ENCODE measurements around the gene WNT7B. TPM values are rescaled to one million over a fixed set of nuclear protein-coding genes. Genes with fewer than 3 reads are reported as not detected.

WNT7B gene
- polyA plus RNA-seq, 1 experiment = not detected

- H3K27me3 ChIP-seq (ENCODE audit: control insufficient read depth, insufficient read depth, low read length) = peaks cover 16% of the 10 kb centered on the region
- H3K4me3 ChIP-seq (ENCODE audit: low read depth, low read length) = no peak overlapping the region
- TF ChIP-seq CTCF (IDR thresholded peaks at IDR 0.05; ENCODE audit: insufficient read depth, low read depth, low read length) = no peak
- DNase-seq (ENCODE audit: low read depth) = no peak
- CTCF ChIA-PET = interaction anchor here (1.4 kb wide), 1 partner anchor 50 kb away, joined by 4 read pairs; no protein-coding TSS in a partner anchor
- POLR2A ChIA-PET = no interaction called here
- no peaks in the 10 kb centered on the region for H3K36me3 ChIP-seq (ENCODE audit: control insufficient read depth, insufficient read depth, low read length)
These were observed 64.1 kb downstream of the WNT7B start for GRCh38 chr22:45912910-45913309.

GRCh38 chr22:45911601-45912271 lies 65.2 kb downstream of the WNT7B start:
- DNase-seq (ENCODE audit: low read depth) = no peak
- POLR2A ChIA-PET = no interaction called here
- CTCF ChIA-PET = interaction anchor here (1.0 to 1.9 kb wide), 3 partner anchors 12 to 261 kb away, joined by 3 to 7 read pairs (median 4); no protein-coding TSS in a partner anchor

GRCh38 chr22:45910928-45911467 lies 66.0 kb downstream of the WNT7B start:
- H3K27me3 ChIP-seq (ENCODE audit: control insufficient read depth, insufficient read depth, low read length) = peaks cover 13% of the 10 kb centered on the region

More at GRCh38 chr22:45911601-45912271, 65.2 kb downstream of the WNT7B start:
- no peak for TF ChIP-seq CTCF (IDR thresholded peaks at IDR 0.05; ENCODE audit: insufficient read depth, low read depth, low read length)
- Histone ChIP-seq H3K4me3 (ENCODE audit: low read depth, low read length) (no peak overlapping the region), H3K36me3 (ENCODE audit: control insufficient read depth, insufficient read depth, low read length) (no peaks in the 10 kb centered on the region), H3K27me3 (ENCODE audit: control insufficient read depth, insufficient read depth, low read length) (peaks cover 17% of the 10 kb centered on the region)

GRCh38 chr22:45908961-45909360 lies 68.0 kb downstream of the WNT7B start:
- H3K36me3 ChIP-seq (ENCODE audit: control insufficient read depth, insufficient read depth, low read length) = no peaks in the 10 kb centered on the region
- peaks cover 13% of the 10 kb centered on the region for H3K27me3 ChIP-seq (ENCODE audit: control insufficient read depth, insufficient read depth, low read length)
- ChIA-PET CTCF (no interaction called here), POLR2A (no interaction called here)
- no peak for TF ChIP-seq CTCF (IDR thresholded peaks at IDR 0.05; ENCODE audit: insufficient read depth, low read depth, low read length)
- no peak overlapping the region for H3K4me3 ChIP-seq (ENCODE audit: low read depth, low read length)
- no peak for DNase-seq (ENCODE audit: low read depth)

More at GRCh38 chr22:45910928-45911467, 66.0 kb downstream of the WNT7B start:
- CTCF ChIA-PET = interaction anchor here (0.5 to 1.9 kb wide), 2 partner anchors 11 to 162 kb away, joined by 3 to 7 read pairs; no protein-coding TSS in a partner anchor
- TF ChIP-seq CTCF (IDR thresholded peaks at IDR 0.05; ENCODE audit: insufficient read depth, low read depth, low read length) = no peak
- Histone ChIP-seq H3K4me3 (ENCODE audit: low read depth, low read length) (no peak overlapping the region), H3K36me3 (ENCODE audit: control insufficient read depth, insufficient read depth, low read length) (no peaks in the 10 kb centered on the region)
- POLR2A ChIA-PET = no interaction called here
- DNase-seq (ENCODE audit: low read depth) = no peak

- CTCF ChIA-PET = no interaction called here
- Histone ChIP-seq H3K4me3 (ENCODE audit: low read depth, low read length) (no peak overlapping the region), H3K36me3 (ENCODE audit: control insufficient read depth, insufficient read depth, low read length) (no peaks in the 10 kb centered on the region), H3K27me3 (ENCODE audit: control insufficient read depth, insufficient read depth, low read length) (peaks cover 9% of the 10 kb centered on the region)
- no peak for TF ChIP-seq CTCF (IDR thresholded peaks at IDR 0.05; ENCODE audit: insufficient read depth, low read depth, low read length)
- DNase-seq (ENCODE audit: low read depth) = no peak
- POLR2A ChIA-PET = no interaction called here
These were observed 69.0 kb downstream of the WNT7B start for GRCh38 chr22:45907996-45908395.
